Right lobe of liver (tissue), 6 donors: ENCODE results near the gene CTXND2. TPM values are rescaled to one million over a fixed set of nuclear protein-coding genes. Genes with fewer than 3 reads are reported as not detected.
A peak's percentile ranks its signal among the peaks of the same experiment; 100 is the strongest.
"Not testable (repeated sequence)": the region's sequence is repeated elsewhere in the genome, so short reads cannot be mapped to it uniquely, and the experiment has no call there.

Experiments used
- ATAC-seq, 4 donors: fragments of 200-7000 bp; cut with Tn5 transposase; one replicate each; pipeline ENCODE4 v1.9.1; 2020; ENCODE audit warnings: mild to moderate bottlenecking in 4 of 4, moderate library complexity in 4 of 4
- DNase-seq, 3 donors: peaks; one replicate each; pipeline ENCODE4 v3.0.0-alpha.2; 2020
- H3K27ac ChIP-seq, 3 donors: fragments of 200-600 bp; one replicate each; pipeline ENCODE4 v1.8.0; 2022
- H3K27me3 ChIP-seq, 2 donors: fragments of 200-600 bp; one replicate each; pipeline ENCODE4 v1.8.0; 2022
- H3K36me3 ChIP-seq, 4 donors: fragments of 200-600 bp; sonication (generic) in 1 of 4; one replicate each; pipeline versions ENCODE4 v1.5.1 to v1.8.0; 2017 to 2022; ENCODE audit warnings: control low read depth in 1 of 4
- H3K4me1 ChIP-seq, 4 donors: fragments of 200-600 bp; sonication (generic) in 1 of 4; one replicate each; pipeline versions ENCODE4 v1.5.1 to v1.8.0; 2017 to 2022; ENCODE audit warnings: control low read depth in 1 of 4
- H3K4me3 ChIP-seq, 3 donors: fragments of 200-600 bp; one replicate each; pipeline ENCODE4 v1.8.0; 2022
- H3K9me3 ChIP-seq, 4 donors: fragments of 200-600 bp; sonication (generic) in 1 of 4; one replicate each; pipeline versions ENCODE4 v1.5.1 to v1.8.0; 2017 to 2022; ENCODE audit warnings: control low read depth in 1 of 4
- POLR2A ChIP-seq: fragments of 450-650 bp; IDR thresholded peaks from one replicate; pipeline ENCODE4 v1.6.1; 2017; ENCODE audit warnings: antibody characterized with exemption, mild to moderate bottlenecking
- WGBS: methylation state at CpG from one replicate; pipeline ENCODE4 v1.1.6; 2018; ENCODE audit warnings: low coverage, low lambda C conversion rate; ENCODE audit not compliant: insufficient coverage; ENCODE audit errors: missing lambda C conversion rate; 5-methylcytosine and 5-hydroxymethylcytosine counted together
- intact Hi-C, 2 donors: fragments of 100-400 bp; cut with DNase I; formaldehyde crosslinking; loops; one replicate each; pipeline versions ENCODE4 v1.11.2 to v1.14.1; 2022
- total RNA-seq, 6 experiments: library from RNA; depleted of rRNA in 2 of 6; stranded (reverse); fragments of >200 nt in 2 of 6; fragmentation: NEBNext Ultra II Directional in 3 of 6; extraction: Animal tissue kit (Norgen Biotek cat#: 25700) in 3 of 6; gene quantifications; one replicate each; pipeline versions ENCODE4 v1.1.0 to v1.2.4, GENCODE V29; 2016 to 2023
- TF ChIP-seq, protein P1 (sequence below), 4 donors: fragments of 200-600 bp in 3 of 4; fragments of 450-650 bp in 1 of 4; IDR thresholded peaks; one replicate each; pipeline versions ENCODE4 v1.5.1 to v1.8.0; 2016 to 2022; ENCODE audit warnings: antibody characterized with exemption in 4 of 4, mild to moderate bottlenecking in 2 of 4
- donor health status: DM: no; HTN: yes; CAD: no.
- donor health status: DM: no; HTN: no; CAD: no.
- donor health status: DM: no; HTN: no; CAD: no.
- donor health status: DM: no; HTN: yes; CAD: no.
- donor health status: DM: no; HTN: yes; CAD: no.

The CTXND2 gene
- total RNA-seq, 6 experiments from 2014 or later: not detected

DNA sequence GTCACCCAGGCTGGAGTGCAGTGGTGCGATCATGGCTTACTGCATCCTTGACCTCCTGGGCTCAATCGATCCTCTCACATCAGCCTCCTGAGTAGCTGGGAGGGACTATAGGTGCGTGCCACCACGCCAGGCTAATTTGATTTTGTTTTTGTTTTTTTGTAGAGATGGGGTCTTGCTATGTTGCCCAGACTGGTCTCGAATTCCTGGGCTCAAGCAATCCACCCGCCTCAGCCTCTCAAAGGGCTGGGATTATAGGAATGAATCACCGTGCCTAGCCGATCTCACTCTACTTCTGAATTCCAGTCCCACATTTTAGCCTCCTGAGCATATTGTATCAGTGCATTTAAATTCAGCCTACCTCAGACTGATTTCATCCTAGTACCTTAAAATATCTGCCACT lies 1.8 kb downstream of the CTXND2 start:
- Histone ChIP-seq H3K4me1 (no peaks in the 10 kb centered on the region), H3K9me3 (no peaks in the 10 kb centered on the region), H3K27me3 (no peaks in the 10 kb centered on the region), H3K4me3 (no peak overlapping the region), H3K36me3 (no peaks in the 10 kb centered on the region), H3K27ac (no peak overlapping the region)
- TF ChIP-seq, protein P1, sequence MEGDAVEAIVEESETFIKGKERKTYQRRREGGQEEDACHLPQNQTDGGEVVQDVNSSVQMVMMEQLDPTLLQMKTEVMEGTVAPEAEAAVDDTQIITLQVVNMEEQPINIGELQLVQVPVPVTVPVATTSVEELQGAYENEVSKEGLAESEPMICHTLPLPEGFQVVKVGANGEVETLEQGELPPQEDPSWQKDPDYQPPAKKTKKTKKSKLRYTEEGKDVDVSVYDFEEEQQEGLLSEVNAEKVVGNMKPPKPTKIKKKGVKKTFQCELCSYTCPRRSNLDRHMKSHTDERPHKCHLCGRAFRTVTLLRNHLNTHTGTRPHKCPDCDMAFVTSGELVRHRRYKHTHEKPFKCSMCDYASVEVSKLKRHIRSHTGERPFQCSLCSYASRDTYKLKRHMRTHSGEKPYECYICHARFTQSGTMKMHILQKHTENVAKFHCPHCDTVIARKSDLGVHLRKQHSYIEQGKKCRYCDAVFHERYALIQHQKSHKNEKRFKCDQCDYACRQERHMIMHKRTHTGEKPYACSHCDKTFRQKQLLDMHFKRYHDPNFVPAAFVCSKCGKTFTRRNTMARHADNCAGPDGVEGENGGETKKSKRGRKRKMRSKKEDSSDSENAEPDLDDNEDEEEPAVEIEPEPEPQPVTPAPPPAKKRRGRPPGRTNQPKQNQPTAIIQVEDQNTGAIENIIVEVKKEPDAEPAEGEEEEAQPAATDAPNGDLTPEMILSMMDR (IDR thresholded peaks at IDR 0.05): no peak
- no peak for TF ChIP-seq POLR2A
- no peak for DNase-seq
- 87% methylated on average over 8 of the region's 8 CpGs for WGBS
- intact Hi-C loops: no loop called here
- no peak for ATAC-seq

DNA sequence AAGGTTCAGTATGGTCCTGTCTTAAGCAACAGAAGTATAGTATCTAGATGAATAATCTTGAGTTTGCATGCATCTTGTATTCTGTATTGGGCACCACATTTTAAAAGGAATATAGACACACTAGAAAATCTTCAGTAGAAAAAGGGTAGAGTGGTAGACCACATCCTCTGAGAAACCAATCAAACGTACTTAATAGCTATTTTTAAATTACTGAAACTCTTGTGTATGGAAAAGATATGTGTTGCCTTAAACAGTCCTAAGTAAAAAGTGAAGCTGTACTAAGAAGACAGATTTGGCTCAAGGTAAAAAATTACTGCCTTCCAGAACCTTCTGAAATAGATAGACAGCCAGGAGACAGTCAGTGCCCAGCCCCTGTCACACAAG lies 3.1 kb downstream of the CTXND2 start:
- intact Hi-C loops: no loop called here

DNA sequence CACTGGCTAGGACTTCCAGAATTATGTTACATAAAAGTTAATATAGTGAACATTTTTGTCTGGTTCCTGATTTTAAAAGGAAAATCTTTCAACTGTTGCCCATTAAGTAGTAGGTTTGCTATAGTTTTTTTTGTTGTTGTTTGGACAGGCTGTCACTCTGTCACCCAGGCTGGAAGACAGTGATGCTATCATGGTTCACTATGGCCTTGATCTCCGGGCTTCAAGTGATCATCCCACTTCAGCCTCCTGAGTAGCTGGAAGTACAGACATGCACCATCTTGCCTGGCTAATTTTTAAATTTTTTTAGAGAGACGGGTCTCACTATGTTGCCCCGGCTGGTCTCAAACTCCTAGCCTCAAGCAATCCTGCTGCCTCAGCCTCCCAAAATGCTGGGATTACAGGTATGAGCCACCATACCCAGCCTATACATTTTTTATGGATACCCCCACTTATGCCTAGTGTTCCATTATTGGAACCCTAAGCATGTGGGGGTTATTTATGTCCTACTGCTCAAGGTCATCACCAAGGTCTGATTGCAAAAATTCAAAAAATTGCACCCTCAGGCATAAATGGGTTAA lies 6.5 kb downstream of the CTXND2 start:
- H3K36me3 ChIP-seq: no peaks in the 10 kb centered on the region
- WGBS: 93% methylated on average over 3 of the region's 3 CpGs

More for the DNA sequence above, 3.1 kb downstream of the CTXND2 start:
- TF ChIP-seq POLR2A: no peak
- TF ChIP-seq, protein P1 (IDR thresholded peaks at IDR 0.05): no peak
- H3K9me3 ChIP-seq: no peaks in the 10 kb centered on the region
- H3K36me3 ChIP-seq: no peaks in the 10 kb centered on the region
- no peak for ATAC-seq
- DNase-seq: no peak
- no peak overlapping the region for H3K4me3 ChIP-seq
- no peaks in the 10 kb centered on the region for H3K4me1 ChIP-seq
- WGBS: 42% methylated on average over 1 of the region's 1 CpG
- H3K27ac ChIP-seq: no peak overlapping the region
- H3K27me3 ChIP-seq: no peaks in the 10 kb centered on the region

DNA sequence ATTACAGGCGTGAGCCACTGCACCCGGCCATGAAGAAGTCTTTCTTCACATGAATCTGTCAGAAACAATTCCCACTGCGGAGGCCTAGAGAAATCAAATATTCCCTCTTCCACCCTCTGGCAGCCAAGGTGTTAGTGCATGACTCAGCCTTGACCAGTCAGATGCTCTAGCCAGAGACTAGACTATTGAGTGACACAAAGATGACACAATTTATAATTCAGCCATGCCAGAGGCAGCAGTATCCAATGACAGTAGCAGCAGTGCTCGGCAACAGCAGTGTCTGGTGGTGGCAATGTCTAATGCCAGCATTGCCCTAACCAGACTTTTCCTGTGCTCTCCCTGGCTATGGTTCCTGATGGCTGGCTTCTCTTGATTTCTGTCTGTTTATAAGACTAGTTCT lies 8.7 kb downstream of the CTXND2 start:
- Histone ChIP-seq H3K27me3 (no peaks in the 10 kb centered on the region), H3K9me3 (no peaks in the 10 kb centered on the region), H3K27ac (no peak overlapping the region), H3K36me3 (no peaks in the 10 kb centered on the region), H3K4me1 (no peaks in the 10 kb centered on the region), H3K4me3 (no peak overlapping the region)
- 87% methylated on average over 3 of the region's 4 CpGs for WGBS
- DNase-seq (no peak), ATAC-seq (peak in 1 of 4 donors; percentile 71)
- intact Hi-C loops: no loop called here
- TF ChIP-seq, protein P1 (IDR thresholded peaks at IDR 0.05): no peak
- TF ChIP-seq POLR2A: no peak

More for the DNA sequence above, 6.5 kb downstream of the CTXND2 start:
- intact Hi-C loops: no loop called here
- Histone ChIP-seq H3K9me3 (no peaks in the 10 kb centered on the region), H3K27me3 (no peaks in the 10 kb centered on the region), H3K4me1 (no peaks in the 10 kb centered on the region), H3K27ac (no peak overlapping the region), H3K4me3 (no peak overlapping the region)
- ATAC-seq (no peak), DNase-seq (no peak)
- TF ChIP-seq POLR2A: no peak
- TF ChIP-seq, protein P1 (IDR thresholded peaks at IDR 0.05): no peak

DNA sequence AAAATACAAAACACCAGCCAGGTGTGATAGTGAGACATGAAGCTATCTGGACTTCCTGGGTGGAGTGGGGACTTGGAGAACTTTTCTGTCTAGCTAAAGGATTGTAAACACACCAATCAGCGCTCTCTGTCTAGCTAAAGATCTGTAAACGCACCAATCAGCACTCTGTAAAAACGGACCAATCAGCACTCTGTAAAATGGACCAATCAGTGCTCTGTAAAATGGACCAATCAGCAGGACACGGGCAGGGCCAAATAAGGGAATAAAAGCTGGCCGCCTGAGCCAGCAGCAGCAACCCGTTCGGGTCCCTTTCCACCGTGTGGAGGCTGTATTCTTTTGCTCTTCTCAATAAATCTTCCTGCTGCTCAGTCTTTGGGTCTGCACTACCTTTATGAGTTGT lies 12.9 kb downstream of the CTXND2 start:
- H3K27me3 ChIP-seq, intact Hi-C loops, DNase-seq, H3K9me3 ChIP-seq, H3K27ac ChIP-seq, H3K36me3 ChIP-seq, H3K4me3 ChIP-seq, H3K4me1 ChIP-seq, ATAC-seq: not testable (repeated sequence)
- 94% methylated on average over 6 of the region's 8 CpGs for WGBS
